ENCODE measurements around the gene ZNF423.

DNA sequence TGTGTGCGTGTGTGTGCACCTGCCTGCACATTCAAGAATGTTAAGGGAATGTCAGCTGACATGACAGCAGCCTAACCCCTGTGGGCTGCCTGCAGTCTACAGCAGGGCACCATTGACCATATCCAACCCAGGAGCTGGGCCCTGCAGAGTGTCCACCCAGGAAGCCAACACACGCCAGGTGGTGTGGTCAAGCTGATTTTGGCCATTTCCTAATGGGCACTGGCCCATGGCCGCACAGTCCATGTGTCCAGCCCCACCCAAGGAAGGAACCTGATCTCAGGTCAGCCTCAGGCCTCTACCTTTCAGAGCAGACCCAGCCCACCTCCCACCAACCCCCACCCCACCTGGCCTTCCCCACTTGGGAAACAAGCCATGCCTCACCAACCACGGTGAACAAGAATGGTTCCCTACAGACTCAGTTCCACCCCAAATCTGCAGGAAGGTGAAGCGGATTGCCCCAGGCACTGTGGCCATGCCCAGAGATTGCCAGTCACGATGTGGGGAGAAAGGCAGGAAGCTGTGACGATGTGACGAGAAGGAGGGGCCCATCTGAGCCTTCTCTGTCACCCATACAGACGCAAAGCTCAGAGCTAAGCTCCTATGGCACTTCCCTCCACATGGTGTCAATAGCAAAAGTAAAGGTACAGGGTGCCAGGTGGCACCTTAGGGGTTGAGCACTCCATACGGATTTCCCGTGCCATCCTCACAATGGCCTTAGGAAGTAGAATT lies 77.5 kb downstream of the ZNF423 start:
- TF ChIP-seq, protein P1, sequence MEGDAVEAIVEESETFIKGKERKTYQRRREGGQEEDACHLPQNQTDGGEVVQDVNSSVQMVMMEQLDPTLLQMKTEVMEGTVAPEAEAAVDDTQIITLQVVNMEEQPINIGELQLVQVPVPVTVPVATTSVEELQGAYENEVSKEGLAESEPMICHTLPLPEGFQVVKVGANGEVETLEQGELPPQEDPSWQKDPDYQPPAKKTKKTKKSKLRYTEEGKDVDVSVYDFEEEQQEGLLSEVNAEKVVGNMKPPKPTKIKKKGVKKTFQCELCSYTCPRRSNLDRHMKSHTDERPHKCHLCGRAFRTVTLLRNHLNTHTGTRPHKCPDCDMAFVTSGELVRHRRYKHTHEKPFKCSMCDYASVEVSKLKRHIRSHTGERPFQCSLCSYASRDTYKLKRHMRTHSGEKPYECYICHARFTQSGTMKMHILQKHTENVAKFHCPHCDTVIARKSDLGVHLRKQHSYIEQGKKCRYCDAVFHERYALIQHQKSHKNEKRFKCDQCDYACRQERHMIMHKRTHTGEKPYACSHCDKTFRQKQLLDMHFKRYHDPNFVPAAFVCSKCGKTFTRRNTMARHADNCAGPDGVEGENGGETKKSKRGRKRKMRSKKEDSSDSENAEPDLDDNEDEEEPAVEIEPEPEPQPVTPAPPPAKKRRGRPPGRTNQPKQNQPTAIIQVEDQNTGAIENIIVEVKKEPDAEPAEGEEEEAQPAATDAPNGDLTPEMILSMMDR (IDR thresholded peaks at IDR 0.05; ENCODE audit: low read depth, low read length, poor library complexity, severe bottlenecking): no peak
- no peak for TF ChIP-seq EZH2phosphoT487 (IDR thresholded peaks at IDR 0.05; ENCODE audit: borderline replicate concordance, low read length)

Measured in DOHH2 (cell line).